Smooth muscle cell (in vitro differentiated cells): Measurements from ENCODE around the gene PRR23E. TPM values are rescaled to one million over a fixed set of nuclear protein-coding genes. Genes with fewer than 3 reads are reported as not detected.

Experiments used
- DNase-seq: peaks from one replicate; lab custom pipeline; 2025; ENCODE audit not compliant: unreplicated experiment; lab: John Stamatoyannopoulos, UW
- H2AFZ ChIP-seq: fragments of 200-600 bp; sonication (generic); 2 replicates; pipeline ENCODE4 v1.6.0; 2016; ENCODE audit warnings: antibody characterized with exemption, low read depth, mild to moderate bottlenecking
- H3F3A ChIP-seq: fragments of 200-600 bp; sonication (generic); 2 replicates; pipeline ENCODE4 v1.6.0; 2017; ENCODE audit warnings: antibody characterized with exemption, low read depth
- H3K27ac ChIP-seq: fragments of 200-600 bp; sonication (generic); 2 replicates; pipeline ENCODE4 v1.5.1; 2016; ENCODE audit warnings: low read depth, mild to moderate bottlenecking
- H3K27me3 ChIP-seq: fragments of 200-600 bp; sonication (generic); 2 replicates; pipeline ENCODE4 v1.6.1; 2016; ENCODE audit warnings: low read depth, mild to moderate bottlenecking
- H3K36me3 ChIP-seq: fragments of 200-600 bp; sonication (generic); 2 replicates; pipeline ENCODE4 v1.5.1; 2016; ENCODE audit warnings: low read depth
- H3K4me1 ChIP-seq: fragments of 200-600 bp; sonication (generic); 2 replicates; pipeline ENCODE4 v1.5.1; 2016; ENCODE audit warnings: low read depth
- H3K4me2 ChIP-seq: fragments of 200-600 bp; sonication (generic); 2 replicates; pipeline ENCODE4 v1.6.0; 2016; ENCODE audit warnings: mild to moderate bottlenecking
- H3K4me3 ChIP-seq: fragments of 200-600 bp; sonication (generic); 2 replicates; pipeline ENCODE4 v1.5.1; 2016; ENCODE audit warnings: mild to moderate bottlenecking
- H3K79me2 ChIP-seq: fragments of 200-600 bp; sonication (generic); 2 replicates; pipeline ENCODE4 v1.6.0; 2016; ENCODE audit warnings: low read depth, mild to moderate bottlenecking
- H3K9ac ChIP-seq: fragments of 200-600 bp; sonication (generic); 2 replicates; pipeline ENCODE4 v1.6.0; 2016; ENCODE audit warnings: low read depth
- H3K9me3 ChIP-seq: fragments of 200-600 bp; sonication (generic); replicated peaks from 2 replicates; pipeline ENCODE4 v1.5.1; 2016; ENCODE audit warnings: low read depth
- H4K20me1 ChIP-seq: fragments of 200-600 bp; sonication (generic); 2 replicates; pipeline ENCODE4 v1.6.0; 2016; ENCODE audit warnings: low read depth
- CTCF ChIP-seq: fragments of 200-600 bp; sonication (generic); IDR thresholded peaks from 2 replicates; pipeline ENCODE4 v1.5.1; 2017; ENCODE audit warnings: borderline replicate concordance, mild to moderate bottlenecking, antibody characterized with exemption; ENCODE audit not compliant: insufficient read depth, poor library complexity, severe bottlenecking
- WGBS: methylation state at CpG from one replicate; pipeline ENCODE4 v1.1.7; 2016; ENCODE audit warnings: low lambda C conversion rate; 5-methylcytosine and 5-hydroxymethylcytosine counted together
- polyA plus RNA-seq: library from polyadenylated mRNA; unstranded; fragments of >200 nt; fragmentation: Nextera tagmentation; extraction: Ambion mirVana; gene quantifications from 2 replicates; pipeline ENCODE4 v1.2.1, GENCODE V29; 2016
- total RNA-seq: library from RNA; depleted of rRNA; stranded (reverse); fragments of >200 nt; gene quantifications from 2 replicates; pipeline ENCODE4 v1.2.3, GENCODE V29; 2014

The PRR23E gene
- total and polyA plus RNA-seq, 2 experiments from 2014 or later: not detected

GRCh38 chr3:127159543-127159942 lies 33.4 kb upstream of the PRR23E start:
- peaks cover 12% of the 10 kb centered on the region for H3K4me1 ChIP-seq
- no peaks in the 10 kb centered on the region for H3K9me3 ChIP-seq
- H3K4me2 ChIP-seq: no peak overlapping the region
- WGBS: 57% methylated on average over 7 of the region's 7 CpGs
- no peak overlapping the region for H3K4me3 ChIP-seq
- no peak overlapping the region for H2AFZ ChIP-seq
- H3K79me2 ChIP-seq: no peaks in the 10 kb centered on the region
- H3K27ac ChIP-seq: no peak overlapping the region
- no peak for DNase-seq
- H3K27me3 ChIP-seq: peaks cover 4% of the 10 kb centered on the region
- H3K9ac ChIP-seq: no peak overlapping the region
- no peaks in the 10 kb centered on the region for H4K20me1 ChIP-seq
- H3F3A ChIP-seq: no peaks in the 10 kb centered on the region
- no peak for TF ChIP-seq CTCF
- no peaks in the 10 kb centered on the region for H3K36me3 ChIP-seq

GRCh38 chr3:127161236-127161635 lies 31.7 kb upstream of the PRR23E start:
- no peak overlapping the region for H3K9ac ChIP-seq
- H3K4me3 ChIP-seq: no peak overlapping the region
- no peaks in the 10 kb centered on the region for H3K9me3 ChIP-seq
- no peak for DNase-seq
- H3F3A ChIP-seq: no peaks in the 10 kb centered on the region
- H3K79me2 ChIP-seq: no peaks in the 10 kb centered on the region
- peaks cover 12% of the 10 kb centered on the region for H3K4me1 ChIP-seq
- no peaks in the 10 kb centered on the region for H3K36me3 ChIP-seq
- H3K27me3 ChIP-seq: peaks cover 4% of the 10 kb centered on the region
- no peaks in the 10 kb centered on the region for H4K20me1 ChIP-seq
- H3K27ac ChIP-seq: no peak overlapping the region
- H2AFZ ChIP-seq: no peak overlapping the region
- TF ChIP-seq CTCF: no peak
- no peak overlapping the region for H3K4me2 ChIP-seq
- 98% methylated on average over 2 of the region's 2 CpGs for WGBS

- H3K79me2 ChIP-seq: no peaks in the 10 kb centered on the region
- no peak for TF ChIP-seq CTCF
- no peaks in the 10 kb centered on the region for H3F3A ChIP-seq
- no peaks in the 10 kb centered on the region for H3K9me3 ChIP-seq
- H4K20me1 ChIP-seq: no peaks in the 10 kb centered on the region
- no peak overlapping the region for H2AFZ ChIP-seq
- H3K4me1 ChIP-seq: peaks cover 12% of the 10 kb centered on the region
- WGBS: 82% methylated on average over 2 of the region's 2 CpGs
- no peak overlapping the region for H3K4me3 ChIP-seq
- DNase-seq: no peak
- H3K27ac ChIP-seq: no peak overlapping the region
- H3K9ac ChIP-seq: no peak overlapping the region
- H3K36me3 ChIP-seq: no peaks in the 10 kb centered on the region
- no peak overlapping the region for H3K4me2 ChIP-seq
- H3K27me3 ChIP-seq: peaks cover 4% of the 10 kb centered on the region
Measured at GRCh38 chr3:127161973-127162579, 30.9 kb upstream of the PRR23E start.
